GM19467 (cell line): ENCODE measurements around the gene TOMM40.
"Not testable (repeated sequence)": the region's sequence is repeated elsewhere in the genome, so short reads cannot be mapped to it uniquely, and the experiment has no call there.

ENCODE experiments used
- ATAC-seq: cut with Tn5 transposase; IDR thresholded peaks from one replicate; pipeline ENCODE4 v1.9.1; 2021; ENCODE audit warnings: mild to moderate bottlenecking, moderate library complexity; ENCODE audit not compliant: unreplicated experiment

The TOMM40 gene

GRCh38 chr19:44893332-44894051 lies 2.4 kb downstream of the TOMM40 start:
- no peak for ATAC-seq

GRCh38 chr19:44894052-44894400 lies 3.0 kb downstream of the TOMM40 start:
- ATAC-seq: no peak

GRCh38 chr19:44894946-44895345 lies 3.9 kb downstream of the TOMM40 start:
- no peak for ATAC-seq

DNA sequence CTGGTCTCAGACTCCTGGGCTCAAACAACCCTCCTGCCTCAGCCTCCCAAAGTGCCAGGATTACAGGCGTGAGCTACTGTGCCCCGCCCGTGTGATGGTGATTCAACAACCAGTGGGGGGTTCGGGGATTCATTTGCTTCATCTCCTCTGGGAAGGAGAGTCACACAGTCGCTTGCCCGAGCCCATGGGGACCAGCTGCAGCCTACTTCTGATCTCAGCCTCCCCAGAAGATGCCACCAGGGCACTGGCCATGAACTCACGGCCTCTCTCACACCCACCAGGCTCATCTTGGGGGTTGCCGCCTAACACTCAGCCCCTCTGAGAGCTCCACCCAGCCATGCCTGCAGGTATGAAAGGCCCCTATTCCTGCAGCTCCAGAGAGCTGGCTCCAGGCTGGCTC lies 6.8 kb downstream of the TOMM40 start:
- ATAC-seq: no peak

GRCh38 chr19:44900328-44901244 lies 9.5 kb downstream of the TOMM40 start:
- ATAC-seq: no peak

DNA sequence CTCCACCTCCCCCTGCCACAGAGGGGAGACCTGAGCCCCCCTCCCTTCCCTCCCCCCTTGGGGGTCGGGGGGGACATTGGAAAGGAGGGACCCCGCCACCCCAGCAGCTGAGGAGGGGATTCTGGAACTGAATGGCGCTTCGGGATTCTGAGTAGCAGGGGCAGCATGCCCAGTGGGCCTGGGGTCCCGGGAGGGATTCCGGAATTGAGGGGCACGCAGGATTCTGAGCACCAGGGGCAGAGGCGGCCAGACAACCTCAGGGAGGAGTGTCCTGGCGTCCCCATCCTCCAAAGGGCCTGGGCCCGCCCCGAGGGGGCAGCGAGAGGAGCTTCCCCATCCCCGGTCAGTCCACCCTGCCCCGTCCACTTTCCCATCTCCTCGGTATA lies 12.2 kb downstream of the TOMM40 start:
- ATAC-seq: no peak

GRCh38 chr19:44903602-44904425 lies 12.8 kb downstream of the TOMM40 start:
- no peak for ATAC-seq

DNA sequence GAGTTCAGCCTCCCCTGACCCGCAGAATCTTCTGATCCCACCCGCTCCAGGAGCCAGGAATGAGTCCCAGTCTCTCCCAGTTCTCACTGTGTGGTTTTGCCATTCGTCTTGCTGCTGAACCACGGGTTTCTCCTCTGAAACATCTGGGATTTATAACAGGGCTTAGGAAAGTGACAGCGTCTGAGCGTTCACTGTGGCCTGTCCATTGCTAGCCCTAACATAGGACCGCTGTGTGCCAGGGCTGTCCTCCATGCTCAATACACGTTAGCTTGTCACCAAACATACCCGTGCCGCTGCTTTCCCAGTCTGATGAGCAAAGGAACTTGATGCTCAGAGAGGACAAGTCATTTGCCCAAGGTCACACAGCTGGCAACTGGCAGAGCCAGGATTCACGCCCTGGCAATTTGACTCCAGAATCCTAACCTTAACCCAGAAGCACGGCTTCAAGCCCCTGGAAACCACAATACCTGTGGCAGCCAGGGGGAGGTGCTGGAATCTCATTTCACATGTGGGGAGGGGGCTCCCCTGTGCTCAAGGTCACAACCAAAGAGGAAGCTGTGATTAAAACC lies 13.5 kb downstream of the TOMM40 start:
- ATAC-seq: no peak

GRCh38 chr19:44905437-44906160 lies 14.5 kb downstream of the TOMM40 start, which contains the start of gene APOE:
Gene APOE, plus strand, starts transcription at chr19:44905796. Its CDS starts 829 bp downstream, at chr19:44906625.
- ATAC-seq: no peak

DNA sequence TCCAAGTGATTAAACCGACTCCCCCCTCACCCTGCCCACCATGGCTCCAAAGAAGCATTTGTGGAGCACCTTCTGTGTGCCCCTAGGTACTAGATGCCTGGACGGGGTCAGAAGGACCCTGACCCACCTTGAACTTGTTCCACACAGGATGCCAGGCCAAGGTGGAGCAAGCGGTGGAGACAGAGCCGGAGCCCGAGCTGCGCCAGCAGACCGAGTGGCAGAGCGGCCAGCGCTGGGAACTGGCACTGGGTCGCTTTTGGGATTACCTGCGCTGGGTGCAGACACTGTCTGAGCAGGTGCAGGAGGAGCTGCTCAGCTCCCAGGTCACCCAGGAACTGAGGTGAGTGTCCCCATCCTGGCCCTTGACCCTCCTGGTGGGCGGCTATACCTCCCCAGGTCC lies 16.6 kb downstream of the TOMM40 start:
- ATAC-seq: no peak

DNA sequence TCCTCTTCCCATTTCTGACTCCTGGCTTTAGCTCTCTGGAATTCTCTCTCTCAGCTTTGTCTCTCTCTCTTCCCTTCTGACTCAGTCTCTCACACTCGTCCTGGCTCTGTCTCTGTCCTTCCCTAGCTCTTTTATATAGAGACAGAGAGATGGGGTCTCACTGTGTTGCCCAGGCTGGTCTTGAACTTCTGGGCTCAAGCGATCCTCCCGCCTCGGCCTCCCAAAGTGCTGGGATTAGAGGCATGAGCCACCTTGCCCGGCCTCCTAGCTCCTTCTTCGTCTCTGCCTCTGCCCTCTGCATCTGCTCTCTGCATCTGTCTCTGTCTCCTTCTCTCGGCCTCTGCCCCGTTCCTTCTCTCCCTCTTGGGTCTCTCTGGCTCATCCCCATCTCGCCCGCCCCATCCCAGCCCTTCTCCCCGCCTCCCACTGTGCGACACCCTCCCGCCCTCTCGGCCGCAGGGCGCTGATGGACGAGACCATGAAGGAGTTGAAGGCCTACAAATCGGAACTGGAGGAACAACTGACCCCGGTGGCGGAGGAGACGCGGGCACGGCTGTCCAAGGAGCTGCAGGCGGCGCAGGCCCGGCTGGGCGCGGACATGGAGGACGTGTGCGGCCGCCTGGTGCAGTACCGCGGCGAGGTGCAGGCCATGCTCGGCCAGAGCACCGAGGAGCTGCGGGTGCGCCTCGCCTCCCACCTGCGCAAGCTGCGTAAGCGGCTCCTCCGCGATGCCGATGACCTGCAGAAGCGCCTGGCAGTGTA lies 17.2 kb downstream of the TOMM40 start:
- no peak for ATAC-seq

GRCh38 chr19:44908836-44909261 lies 17.8 kb downstream of the TOMM40 start:
- no peak for ATAC-seq

DNA sequence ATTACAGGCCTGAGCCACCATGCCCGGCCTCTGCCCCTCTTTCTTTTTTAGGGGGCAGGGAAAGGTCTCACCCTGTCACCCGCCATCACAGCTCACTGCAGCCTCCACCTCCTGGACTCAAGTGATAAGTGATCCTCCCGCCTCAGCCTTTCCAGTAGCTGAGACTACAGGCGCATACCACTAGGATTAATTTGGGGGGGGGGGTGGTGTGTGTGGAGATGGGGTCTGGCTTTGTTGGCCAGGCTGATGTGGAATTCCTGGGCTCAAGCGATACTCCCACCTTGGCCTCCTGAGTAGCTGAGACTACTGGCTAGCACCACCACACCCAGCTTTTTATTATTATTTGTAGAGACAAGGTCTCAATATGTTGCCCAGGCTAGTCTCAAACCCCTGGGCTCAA lies 18.7 kb downstream of the TOMM40 start:
- ATAC-seq: no peak

GRCh38 chr19:44911896-44912295 lies 20.8 kb downstream of the TOMM40 start:
- ATAC-seq: not testable (repeated sequence)

DNA sequence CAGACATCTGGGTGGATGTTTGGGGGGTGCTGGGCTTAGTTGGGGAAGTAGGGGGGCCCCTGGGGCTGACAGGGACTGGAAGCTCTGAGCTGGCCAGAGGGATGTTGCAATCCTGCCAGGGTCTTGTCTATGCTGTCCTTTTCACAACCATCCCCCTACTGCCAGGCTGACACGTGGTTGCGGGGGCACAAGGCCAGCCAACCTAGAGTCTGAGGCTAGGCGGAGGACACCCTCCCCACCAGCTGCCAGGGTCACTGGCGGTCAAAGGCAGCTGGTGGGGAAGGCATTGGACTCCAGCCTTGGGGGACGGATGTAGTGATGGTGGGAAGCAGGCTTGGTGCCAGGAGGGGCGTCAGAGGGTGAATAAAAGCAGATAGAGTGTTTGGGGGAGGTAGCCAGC lies 21.8 kb downstream of the TOMM40 start:
- no peak for ATAC-seq

- ATAC-seq: not testable (repeated sequence)
Measured at GRCh38 chr19:44913512-44914432, 22.7 kb downstream of the TOMM40 start.

DNA sequence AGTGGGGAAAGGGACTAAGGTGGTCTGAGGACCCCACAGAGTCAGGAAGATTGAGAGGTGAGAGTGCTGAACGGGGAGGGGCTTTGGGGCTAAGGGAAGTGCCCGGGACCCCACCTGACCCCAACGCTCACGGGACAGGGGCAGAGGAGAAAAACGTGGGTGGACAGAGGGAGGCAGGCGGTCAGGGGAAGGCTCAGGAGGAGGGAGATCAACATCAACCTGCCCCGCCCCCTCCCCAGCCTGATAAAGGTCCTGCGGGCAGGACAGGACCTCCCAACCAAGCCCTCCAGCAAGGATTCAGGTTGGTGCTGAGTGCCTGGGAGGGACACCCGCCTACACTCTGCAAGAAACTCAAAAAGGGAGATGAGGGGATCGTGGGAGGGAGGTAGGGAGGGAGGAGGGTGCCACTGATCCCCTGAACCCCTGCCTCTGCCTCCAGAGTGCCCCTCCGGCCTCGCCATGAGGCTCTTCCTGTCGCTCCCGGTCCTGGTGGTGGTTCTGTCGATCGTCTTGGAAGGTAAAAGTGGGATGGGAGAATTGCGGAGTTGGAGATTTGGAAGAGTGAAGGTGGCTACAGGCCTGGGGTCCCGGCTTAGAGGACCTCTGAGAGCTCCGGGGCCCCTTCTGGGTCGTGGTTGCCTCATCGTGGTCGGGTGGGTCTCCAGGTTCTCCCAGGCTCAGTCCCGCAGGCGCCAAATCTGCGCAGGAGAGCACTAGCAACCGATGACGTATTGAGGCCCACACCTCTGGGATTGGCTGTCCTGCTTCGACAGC lies 23.6 kb downstream of the TOMM40 start, which contains the start of gene APOC1:
TSS of gene APOC1 (plus strand) at position 176 of the 774 bp plus-strand sequence. CDS start at position 460, 284 bp downstream.
- peak; percentile 80 for ATAC-seq
